Stimulated activated CD8-positive, alpha-beta memory T cell treated with anti-CD3 and anti-CD28 coated beads, Interleukin-7, amount 100 ng/mL, for 24 hours (primary cell): ENCODE results near the gene NR6A1.

Experiments
- DNase-seq: peaks from one replicate; pipeline ENCODE4 v3.0.0-alpha.2; 2020; ENCODE audit warnings: low read depth

NR6A1 gene

DNA sequence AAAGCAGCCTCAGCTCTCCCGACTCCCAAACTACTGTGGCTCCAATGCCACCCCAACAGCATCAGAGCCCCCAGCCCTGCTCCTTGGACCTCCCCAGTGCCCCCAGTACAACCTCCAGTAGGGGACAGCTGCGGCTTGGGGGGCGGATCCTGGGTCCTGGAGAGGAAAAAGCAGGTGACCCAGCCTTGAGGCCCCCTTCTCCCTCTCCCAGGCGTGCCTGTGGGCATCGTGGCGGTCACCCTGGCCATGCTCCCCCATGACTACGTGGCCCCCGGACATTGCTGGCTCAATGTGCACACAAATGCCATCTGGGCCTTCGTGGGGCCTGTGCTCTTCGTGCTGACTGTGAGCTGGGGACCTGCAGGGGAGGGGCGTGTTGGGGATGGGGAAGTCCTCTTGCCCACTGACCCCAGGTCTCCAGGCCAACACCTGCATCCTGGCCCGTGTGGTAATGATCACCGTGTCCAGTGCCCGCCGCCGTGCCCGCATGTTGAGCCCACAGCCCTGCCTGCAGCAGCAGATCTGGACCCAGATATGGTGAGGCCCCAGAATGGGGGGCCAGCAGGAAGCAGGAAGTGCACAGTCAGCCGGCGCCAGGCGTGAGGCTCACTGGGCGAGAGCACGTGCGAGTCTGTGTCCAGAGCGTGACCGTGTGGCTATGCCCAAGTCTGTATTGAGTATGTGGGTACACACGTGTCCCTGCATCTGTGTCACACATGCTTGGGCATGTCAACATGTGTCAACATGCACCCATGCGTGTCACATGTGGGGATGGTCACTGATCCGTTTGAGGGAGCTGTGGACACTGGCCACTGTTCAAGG, 301.9 kb downstream of the NR6A1 start:
- DNase-seq = no peak

DNA sequence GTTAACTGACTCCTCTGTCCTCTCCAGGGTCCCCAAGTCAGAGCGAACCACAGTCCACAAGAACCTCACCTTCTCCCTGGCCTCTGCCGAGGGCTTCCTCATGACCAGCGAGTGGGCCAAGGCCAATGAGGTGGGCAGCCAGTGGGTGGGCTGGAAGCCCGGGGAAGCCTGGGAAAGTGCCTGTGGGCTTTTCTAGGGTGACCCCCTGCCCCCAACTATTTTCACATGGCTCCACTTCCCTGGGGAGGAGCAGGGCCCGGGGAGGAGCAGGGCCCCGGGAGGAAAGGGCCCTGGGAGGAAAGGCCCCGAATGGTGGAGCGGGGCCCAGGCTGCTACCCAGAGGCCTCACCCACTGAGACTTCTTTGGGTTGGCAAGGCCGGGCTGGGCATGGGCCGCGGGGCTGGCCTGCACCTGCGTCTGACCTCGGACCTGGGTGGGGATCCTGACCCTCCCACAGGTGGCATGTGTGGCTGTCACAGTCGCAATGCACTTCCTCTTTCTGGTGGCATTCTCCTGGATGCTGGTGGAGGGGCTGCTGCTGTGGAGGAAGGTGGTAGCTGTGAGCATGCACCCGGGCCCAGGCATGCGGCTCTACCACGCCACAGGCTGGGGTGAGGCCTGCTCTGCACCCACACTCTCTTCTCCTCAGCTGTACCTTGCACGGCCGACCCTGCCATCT, 302.9 kb downstream of the NR6A1 start:
- DNase-seq = no peak

DNA sequence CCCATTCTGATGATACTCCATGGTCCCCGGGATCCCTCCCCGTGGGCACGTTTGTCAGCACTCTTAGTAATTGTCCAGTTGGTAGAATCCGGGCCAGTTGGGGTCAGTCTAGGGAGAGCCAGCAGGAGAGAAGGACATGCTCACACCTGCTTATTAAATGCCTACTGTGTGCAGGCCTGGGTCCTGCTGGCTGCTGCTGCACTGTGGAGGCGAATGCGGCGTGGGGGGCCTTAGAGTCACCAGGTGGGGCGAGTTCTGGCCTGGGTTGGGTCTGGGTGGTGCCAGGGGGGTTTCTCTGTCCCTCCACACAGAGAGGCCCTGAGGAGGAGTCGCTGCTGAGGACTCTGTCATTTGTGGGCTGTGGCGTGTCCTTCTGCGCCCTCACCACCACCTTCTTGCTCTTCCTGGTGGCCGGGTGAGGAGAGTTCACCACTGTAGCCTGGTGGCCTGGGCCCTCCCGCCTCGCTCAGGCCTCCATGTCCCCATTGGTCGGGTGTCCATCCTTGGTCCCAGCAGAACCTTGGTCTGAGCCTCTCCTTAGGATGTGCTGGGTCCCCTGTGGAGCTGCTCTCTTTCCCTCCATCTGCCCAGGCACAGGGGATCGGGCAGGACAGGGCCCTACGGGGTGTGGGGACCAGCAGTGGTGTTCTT, 303.6 kb downstream of the NR6A1 start:
- no peak for DNase-seq
